ENCODE measurements around the gene HES3.

DNA sequence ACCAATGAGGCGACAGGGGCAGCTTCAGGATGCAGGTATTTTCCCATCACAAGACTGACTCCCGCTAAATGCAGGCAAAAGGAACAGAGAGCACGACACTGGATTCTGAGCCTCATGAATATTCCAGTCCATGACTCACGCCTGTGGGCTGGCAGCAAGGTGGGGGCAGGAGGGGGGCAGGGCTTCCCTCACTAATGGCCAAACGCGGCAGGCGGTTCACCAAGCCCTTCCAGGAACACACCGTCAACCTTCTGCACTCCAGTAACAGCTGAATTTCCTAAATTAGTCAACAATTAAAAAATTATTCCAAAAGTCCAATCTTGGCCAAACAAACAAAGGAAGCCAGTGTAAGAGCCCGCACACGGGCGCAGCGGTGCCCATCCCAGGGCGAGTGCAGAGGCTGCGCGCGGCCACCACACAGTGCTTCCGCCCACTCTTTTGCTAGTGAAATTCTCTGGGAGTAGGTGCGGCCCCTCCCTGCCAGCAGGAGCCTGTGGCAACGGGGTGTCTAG is 29.5 kb downstream of the HES3 start:
- TF ChIP-seq, protein P1, sequence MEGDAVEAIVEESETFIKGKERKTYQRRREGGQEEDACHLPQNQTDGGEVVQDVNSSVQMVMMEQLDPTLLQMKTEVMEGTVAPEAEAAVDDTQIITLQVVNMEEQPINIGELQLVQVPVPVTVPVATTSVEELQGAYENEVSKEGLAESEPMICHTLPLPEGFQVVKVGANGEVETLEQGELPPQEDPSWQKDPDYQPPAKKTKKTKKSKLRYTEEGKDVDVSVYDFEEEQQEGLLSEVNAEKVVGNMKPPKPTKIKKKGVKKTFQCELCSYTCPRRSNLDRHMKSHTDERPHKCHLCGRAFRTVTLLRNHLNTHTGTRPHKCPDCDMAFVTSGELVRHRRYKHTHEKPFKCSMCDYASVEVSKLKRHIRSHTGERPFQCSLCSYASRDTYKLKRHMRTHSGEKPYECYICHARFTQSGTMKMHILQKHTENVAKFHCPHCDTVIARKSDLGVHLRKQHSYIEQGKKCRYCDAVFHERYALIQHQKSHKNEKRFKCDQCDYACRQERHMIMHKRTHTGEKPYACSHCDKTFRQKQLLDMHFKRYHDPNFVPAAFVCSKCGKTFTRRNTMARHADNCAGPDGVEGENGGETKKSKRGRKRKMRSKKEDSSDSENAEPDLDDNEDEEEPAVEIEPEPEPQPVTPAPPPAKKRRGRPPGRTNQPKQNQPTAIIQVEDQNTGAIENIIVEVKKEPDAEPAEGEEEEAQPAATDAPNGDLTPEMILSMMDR (IDR thresholded peaks at IDR 0.05; ENCODE audit: low read depth, low read length, poor library complexity, severe bottlenecking), result no peak
- no peak for TF ChIP-seq EZH2phosphoT487 (IDR thresholded peaks at IDR 0.05; ENCODE audit: borderline replicate concordance, low read length)

Data from DOHH2 (cell line).